ENCODE measurements around the gene MRPS22.

Gene MRPS22

GRCh38 chr3:139317215-139317614 is 26.6 kb upstream of the MRPS22 start:
- H2AFZ ChIP-seq (ENCODE audit: low read length): no peak overlapping the region
- H2BK12ac ChIP-seq (ENCODE audit: low read length): no peak overlapping the region
- H2BK15ac ChIP-seq (ENCODE audit: low read length): no peak overlapping the region
- no peak overlapping the region for H4K91ac ChIP-seq (ENCODE audit: low read depth, low read length, poor library complexity)
- H3K27me3 ChIP-seq (ENCODE audit: control insufficient read depth in 3 of 3, insufficient read depth in 3 of 3, low read depth in 1 of 3, low read length in 3 of 3): peaks cover 0 to 16% (median 0%) of the 10 kb centered on the region in 3 experiments
- no peak overlapping the region for H3K4ac ChIP-seq (ENCODE audit: low read length)
- no peak overlapping the region for H3K4me2 ChIP-seq (ENCODE audit: insufficient read depth, low read length, poor library complexity, severe bottlenecking)
- no peak overlapping the region for H2AK5ac ChIP-seq (ENCODE audit: low read depth, low read length)
- H4K8ac ChIP-seq (ENCODE audit: low read depth, low read length): no peak overlapping the region
- H3K18ac ChIP-seq (ENCODE audit: low read length): no peak overlapping the region
- no CpG with 5 or more reads among the region's 6 CpGs for WGBS, 2 donors (ENCODE audit: extremely low coverage in 2 of 2, insufficient read length in 2 of 2, insufficient replicate concordance in 1 of 2)
- H3K23ac ChIP-seq (ENCODE audit: low read depth, low read length, poor library complexity): no peak overlapping the region
- peaks cover 0 to 3% of the 10 kb centered on the region in 2 donors for H3K4me1 ChIP-seq (ENCODE audit: control insufficient read depth in 2 of 2, insufficient read depth in 1 of 2, low read depth in 1 of 2, low read length in 2 of 2)
- H3K9me3 ChIP-seq (replicated peaks in 1 of 2; ENCODE audit: control insufficient read depth in 2 of 2, insufficient read depth in 1 of 2, low read depth in 1 of 2, low read length in 2 of 2): no peaks in the 10 kb centered on the region
- H2BK120ac ChIP-seq (ENCODE audit: low read depth, low read length): no peak overlapping the region
- no peak for DNase-seq (ENCODE audit: low spot score)
- no peak overlapping the region for H2BK5ac ChIP-seq (ENCODE audit: low read length)
- no peaks in the 10 kb centered on the region for H3K79me1 ChIP-seq (ENCODE audit: low read depth, low read length)
- no peaks in the 10 kb centered on the region for H3K36me3 ChIP-seq (replicated peaks in 1 of 2; ENCODE audit: control insufficient read depth in 2 of 2, insufficient read depth in 2 of 2, low read length in 2 of 2)
- H3K27ac ChIP-seq (replicated peaks; ENCODE audit: low read length): no peak overlapping the region
- H3K4me3 ChIP-seq (ENCODE audit: low read length in 2 of 2): no peak overlapping the region
- H3K9ac ChIP-seq (ENCODE audit: low read depth, low read length, poor library complexity): no peak overlapping the region
- no peak overlapping the region for H3K14ac ChIP-seq (ENCODE audit: low read length)

- Histone ChIP-seq H2BK5ac (ENCODE audit: low read length) (no peak overlapping the region), H4K91ac (ENCODE audit: low read depth, low read length, poor library complexity) (no peak overlapping the region), H3K36me3 (replicated peaks in 1 of 2; ENCODE audit: control insufficient read depth in 2 of 2, insufficient read depth in 2 of 2, low read length in 2 of 2) (no peaks in the 10 kb centered on the region), H3K9ac (ENCODE audit: low read depth, low read length, poor library complexity) (peak overlapping the region; percentile 22), H3K4me2 (ENCODE audit: insufficient read depth, low read length, poor library complexity, severe bottlenecking) (no peak overlapping the region), H3K9me3 (replicated peaks in 1 of 2; ENCODE audit: control insufficient read depth in 2 of 2, insufficient read depth in 1 of 2, low read depth in 1 of 2, low read length in 2 of 2) (no peaks in the 10 kb centered on the region), H3K23ac (ENCODE audit: low read depth, low read length, poor library complexity) (peak overlapping the region; percentile 52), H3K27me3 (ENCODE audit: control insufficient read depth in 3 of 3, insufficient read depth in 3 of 3, low read depth in 1 of 3, low read length in 3 of 3) (peaks cover 0 to 23% (median 0%) of the 10 kb centered on the region in 3 experiments), H2AFZ (ENCODE audit: low read length) (no peak overlapping the region), H2BK12ac (ENCODE audit: low read length) (peak overlapping the region; percentile 16), H2AK5ac (ENCODE audit: low read depth, low read length) (no peak overlapping the region), H3K4me1 (ENCODE audit: control insufficient read depth in 2 of 2, insufficient read depth in 1 of 2, low read depth in 1 of 2, low read length in 2 of 2) (peaks cover 0 to 3% of the 10 kb centered on the region in 2 donors), H2BK15ac (ENCODE audit: low read length) (no peak overlapping the region), H3K18ac (ENCODE audit: low read length) (no peak overlapping the region), H3K27ac (replicated peaks; ENCODE audit: low read length) (no peak overlapping the region), H3K4ac (ENCODE audit: low read length) (no peak overlapping the region), H3K14ac (ENCODE audit: low read length) (no peak overlapping the region), H4K8ac (ENCODE audit: low read depth, low read length) (no peak overlapping the region), H2BK120ac (ENCODE audit: low read depth, low read length) (no peak overlapping the region), H3K4me3 (ENCODE audit: low read length in 2 of 2) (no peak overlapping the region), H3K79me1 (ENCODE audit: low read depth, low read length) (no peaks in the 10 kb centered on the region)
- no CpG with 5 or more reads among the region's 8 CpGs for WGBS, 2 donors (ENCODE audit: extremely low coverage in 2 of 2, insufficient read length in 2 of 2, insufficient replicate concordance in 1 of 2)
- no peak for DNase-seq (ENCODE audit: low spot score)
Observed at GRCh38 chr3:139317660-139318430, 26.0 kb upstream of the MRPS22 start.

GRCh38 chr3:139318431-139318816 is 25.4 kb upstream of the MRPS22 start:
- peaks cover 0 to 24% (median 0%) of the 10 kb centered on the region in 3 experiments for H3K27me3 ChIP-seq (ENCODE audit: control insufficient read depth in 3 of 3, insufficient read depth in 3 of 3, low read depth in 1 of 3, low read length in 3 of 3)
- H3K23ac ChIP-seq (ENCODE audit: low read depth, low read length, poor library complexity): no peak overlapping the region
- DNase-seq (ENCODE audit: low spot score): no peak
- no peaks in the 10 kb centered on the region for H3K9me3 ChIP-seq (replicated peaks in 1 of 2; ENCODE audit: control insufficient read depth in 2 of 2, insufficient read depth in 1 of 2, low read depth in 1 of 2, low read length in 2 of 2)
- H3K4me1 ChIP-seq (ENCODE audit: control insufficient read depth in 2 of 2, insufficient read depth in 1 of 2, low read depth in 1 of 2, low read length in 2 of 2): no peaks in the 10 kb centered on the region
- no peak overlapping the region for H4K8ac ChIP-seq (ENCODE audit: low read depth, low read length)
- H3K18ac ChIP-seq (ENCODE audit: low read length): no peak overlapping the region
- no peak overlapping the region for H4K91ac ChIP-seq (ENCODE audit: low read depth, low read length, poor library complexity)
- no peak overlapping the region for H2AFZ ChIP-seq (ENCODE audit: low read length)
- H2BK5ac ChIP-seq (ENCODE audit: low read length): no peak overlapping the region
- H3K14ac ChIP-seq (ENCODE audit: low read length): no peak overlapping the region
- H3K9ac ChIP-seq (ENCODE audit: low read depth, low read length, poor library complexity): no peak overlapping the region
- H3K27ac ChIP-seq (replicated peaks; ENCODE audit: low read length): no peak overlapping the region
- no peak overlapping the region for H2AK5ac ChIP-seq (ENCODE audit: low read depth, low read length)
- H3K79me1 ChIP-seq (ENCODE audit: low read depth, low read length): no peaks in the 10 kb centered on the region
- no peak overlapping the region for H2BK15ac ChIP-seq (ENCODE audit: low read length)
- no CpG with 5 or more reads among the region's 3 CpGs for WGBS, 2 donors (ENCODE audit: extremely low coverage in 2 of 2, insufficient read length in 2 of 2, insufficient replicate concordance in 1 of 2)
- no peak overlapping the region for H3K4me2 ChIP-seq (ENCODE audit: insufficient read depth, low read length, poor library complexity, severe bottlenecking)
- H3K4ac ChIP-seq (ENCODE audit: low read length): no peak overlapping the region
- H3K4me3 ChIP-seq (ENCODE audit: low read length in 2 of 2): no peak overlapping the region
- no peaks in the 10 kb centered on the region for H3K36me3 ChIP-seq (replicated peaks in 1 of 2; ENCODE audit: control insufficient read depth in 2 of 2, insufficient read depth in 2 of 2, low read length in 2 of 2)
- no peak overlapping the region for H2BK120ac ChIP-seq (ENCODE audit: low read depth, low read length)
- no peak overlapping the region for H2BK12ac ChIP-seq (ENCODE audit: low read length)

- no peak overlapping the region for H2AFZ ChIP-seq (ENCODE audit: low read length)
- no peak overlapping the region for H2BK5ac ChIP-seq (ENCODE audit: low read length)
- DNase-seq (ENCODE audit: low spot score): no peak
- no peaks in the 10 kb centered on the region for H3K79me1 ChIP-seq (ENCODE audit: low read depth, low read length)
- H2BK15ac ChIP-seq (ENCODE audit: low read length): no peak overlapping the region
- H3K14ac ChIP-seq (ENCODE audit: low read length): no peak overlapping the region
- H3K9ac ChIP-seq (ENCODE audit: low read depth, low read length, poor library complexity): no peak overlapping the region
- H3K9me3 ChIP-seq (replicated peaks in 1 of 2; ENCODE audit: control insufficient read depth in 2 of 2, insufficient read depth in 1 of 2, low read depth in 1 of 2, low read length in 2 of 2): no peaks in the 10 kb centered on the region
- H3K4me1 ChIP-seq (ENCODE audit: control insufficient read depth in 2 of 2, insufficient read depth in 1 of 2, low read depth in 1 of 2, low read length in 2 of 2): no peaks in the 10 kb centered on the region
- H4K8ac ChIP-seq (ENCODE audit: low read depth, low read length): no peak overlapping the region
- no peak overlapping the region for H3K4me3 ChIP-seq (ENCODE audit: low read length in 2 of 2)
- H3K23ac ChIP-seq (ENCODE audit: low read depth, low read length, poor library complexity): no peak overlapping the region
- H2AK5ac ChIP-seq (ENCODE audit: low read depth, low read length): no peak overlapping the region
- H3K18ac ChIP-seq (ENCODE audit: low read length): no peak overlapping the region
- no peaks in the 10 kb centered on the region for H3K36me3 ChIP-seq (replicated peaks in 1 of 2; ENCODE audit: control insufficient read depth in 2 of 2, insufficient read depth in 2 of 2, low read length in 2 of 2)
- no peak overlapping the region for H3K27ac ChIP-seq (replicated peaks; ENCODE audit: low read length)
- H4K91ac ChIP-seq (ENCODE audit: low read depth, low read length, poor library complexity): no peak overlapping the region
- no peak overlapping the region for H3K4ac ChIP-seq (ENCODE audit: low read length)
- H2BK12ac ChIP-seq (ENCODE audit: low read length): no peak overlapping the region
- H3K4me2 ChIP-seq (ENCODE audit: insufficient read depth, low read length, poor library complexity, severe bottlenecking): no peak overlapping the region
- H2BK120ac ChIP-seq (ENCODE audit: low read depth, low read length): no peak overlapping the region
- no CpG with 5 or more reads among the region's 6 CpGs for WGBS, 2 donors (ENCODE audit: extremely low coverage in 2 of 2, insufficient read length in 2 of 2, insufficient replicate concordance in 1 of 2)
- H3K27me3 ChIP-seq (ENCODE audit: control insufficient read depth in 3 of 3, insufficient read depth in 3 of 3, low read depth in 1 of 3, low read length in 3 of 3): peaks cover 0 to 24% (median 0%) of the 10 kb centered on the region in 3 experiments
Observed at GRCh38 chr3:139318826-139319225, 25.0 kb upstream of the MRPS22 start.
